Liver (tissue), 9 donors: ENCODE results near the gene COL23A1. TPM values are rescaled to one million over a fixed set of nuclear protein-coding genes. Genes with fewer than 3 reads are reported as not detected.

Experiments used
- DNase-seq: peaks from one replicate; pipeline ENCODE4 v3.0.0-alpha.2; 2017; ENCODE audit warnings: low spot score
- H3K27ac ChIP-seq, 2 donors: one replicate each; pipeline ENCODE4 v1.7.0; 2013; ENCODE audit warnings: inconsistent platforms in 2 of 2, low read length in 2 of 2, control low read depth in 1 of 2, low read depth in 1 of 2, mild to moderate bottlenecking in 1 of 2
- H3K27me3 ChIP-seq, 4 donors: one replicate each; pipeline versions ENCODE4 v1.6.1 to v1.7.0; 2013; ENCODE audit warnings: low read length in 3 of 4, inconsistent platforms in 1 of 4, mild to moderate bottlenecking in 1 of 4, moderate library complexity in 1 of 4; ENCODE audit not compliant: control insufficient read depth in 4 of 4, insufficient read depth in 4 of 4
- H3K36me3 ChIP-seq, 4 donors: one replicate each; pipeline versions ENCODE4 v1.6.1 to v1.7.0; 2013; ENCODE audit warnings: low read length in 3 of 4, mild to moderate bottlenecking in 3 of 4, low read depth in 1 of 4, moderate library complexity in 1 of 4; ENCODE audit not compliant: control insufficient read depth in 4 of 4, insufficient read depth in 3 of 4
- H3K4me1 ChIP-seq, 4 donors: one replicate each; pipeline versions ENCODE4 v1.6.1 to v1.7.0; 2013; ENCODE audit warnings: low read length in 3 of 4, mild to moderate bottlenecking in 3 of 4, moderate library complexity in 1 of 4; ENCODE audit not compliant: control insufficient read depth in 4 of 4, insufficient read depth in 4 of 4
- H3K4me3 ChIP-seq, 3 donors: one replicate each; pipeline versions ENCODE4 v1.6.1 to v1.7.0; 2013; ENCODE audit warnings: low read length in 3 of 3, control low read depth in 1 of 3, low read depth in 1 of 3, mild to moderate bottlenecking in 1 of 3
- H3K9ac ChIP-seq, 2 donors: one replicate each; pipeline ENCODE4 v1.7.0; 2013; ENCODE audit warnings: low read length in 2 of 2, mild to moderate bottlenecking in 2 of 2, moderate library complexity in 2 of 2, control low read depth in 1 of 2, low read depth in 1 of 2
- H3K9me3 ChIP-seq, 4 donors: one replicate each; pipeline versions ENCODE4 v1.6.1 to v1.7.0; 2013; ENCODE audit warnings: low read length in 3 of 4; ENCODE audit not compliant: control insufficient read depth in 4 of 4
- ATF3 ChIP-seq: IDR thresholded peaks from 2 replicates; pipeline ENCODE4 v1.6.1; 2016; ENCODE audit warnings: antibody characterized with exemption
- CTCF ChIP-seq: fragments of 150-350 bp; IDR thresholded peaks from 2 replicates; pipeline ENCODE4 v1.5.1; 2017; ENCODE audit warnings: improper control_type of control experiment, low read depth, low read length; ENCODE audit not compliant: missing input control
- EGR1 ChIP-seq, 2 donors: IDR thresholded peaks; 2 replicates each; pipeline ENCODE4 v1.6.1; 2016 to 2018; ENCODE audit warnings: antibody characterized with exemption in 2 of 2, low read depth in 2 of 2
- FOXA2 ChIP-seq: IDR thresholded peaks from 2 replicates; pipeline ENCODE4 v1.6.1; 2016; ENCODE audit warnings: antibody characterized with exemption
- GABPA ChIP-seq, 2 donors: IDR thresholded peaks in 1 of 2; conservative IDR thresholded peaks in 1 of 2; 2 replicates each; pipeline ENCODE4 v1.6.1; 2016; ENCODE audit warnings: antibody characterized with exemption in 2 of 2, mild to moderate bottlenecking in 1 of 2, moderate library complexity in 1 of 2
- HNF4A ChIP-seq, 2 donors: conservative IDR thresholded peaks; 2 replicates each; pipeline ENCODE4 v1.6.1; 2016; ENCODE audit warnings: antibody characterized with exemption in 2 of 2, mild to moderate bottlenecking in 2 of 2
- NR2F2 ChIP-seq: IDR thresholded peaks from 2 replicates; pipeline ENCODE4 v1.6.1; 2016; ENCODE audit warnings: antibody characterized with exemption
- RAD21 ChIP-seq, 2 donors: IDR thresholded peaks; 2 replicates each; pipeline ENCODE4 v1.6.1; 2016; ENCODE audit warnings: antibody characterized with exemption in 2 of 2, mild to moderate bottlenecking in 2 of 2
- SP1 ChIP-seq: IDR thresholded peaks from 2 replicates; pipeline ENCODE4 v1.6.1; 2018; ENCODE audit warnings: antibody characterized with exemption, mild to moderate bottlenecking
- TAF1 ChIP-seq: conservative IDR thresholded peaks from 2 replicates; pipeline ENCODE4 v1.6.1; 2016; ENCODE audit warnings: antibody characterized with exemption, mild to moderate bottlenecking
- YY1 ChIP-seq: IDR thresholded peaks from 2 replicates; pipeline ENCODE4 v1.6.1; 2016; ENCODE audit warnings: antibody characterized with exemption, mild to moderate bottlenecking
- ZBTB33 ChIP-seq: IDR thresholded peaks from 2 replicates; pipeline ENCODE4 v1.6.1; 2016; ENCODE audit warnings: antibody characterized with exemption
- WGBS: extraction: QIAGEN DNeasy Blood & Tissue Kit; methylation state at CpG from one replicate; pipeline ENCODE4 v1.1.7; 2013; 5-methylcytosine and 5-hydroxymethylcytosine counted together
- polyA plus RNA-seq, 2 donors: library from polyadenylated mRNA; stranded (reverse) in 1 of 2; unstranded in 1 of 2; fragments of 200-250 nt in 1 of 2; fragments of >200 nt in 1 of 2; fragmentation: Nextera tagmentation in 1 of 2; extraction: Ambion mirVana in 1 of 2; gene quantifications; one replicate each; pipeline versions ENCODE4 v1.2.1 to v1.2.3, GENCODE V29; 2013 to 2015
- total RNA-seq, 2 donors: library from RNA; depleted of rRNA; stranded (reverse); fragments of >200 nt; gene quantifications; one replicate each; pipeline ENCODE4 v1.2.3, GENCODE V29; 2014
- TF ChIP-seq, protein P1 (sequence below): IDR thresholded peaks from 2 replicates; pipeline ENCODE4 v1.6.1; 2016; ENCODE audit warnings: antibody characterized with exemption
- TF ChIP-seq, protein P2 (sequence below): IDR thresholded peaks from 2 replicates; pipeline ENCODE4 v1.6.1; 2016; ENCODE audit warnings: antibody characterized with exemption, mild to moderate bottlenecking
- donor health status: healthy.
- donor health status: healthy.
- donor health status: healthy.
- donor health status: healthy.
- donor health status: healthy.

COL23A1 gene
- total and polyA plus RNA-seq, 4 donors: 0.08 to 1.4 (median 0.27) TPM

GRCh38 chr5:178545941-178546674 lies 44.1 kb downstream of the COL23A1 start:
- H3K4me3 ChIP-seq: no peak overlapping the region
- H3K27ac ChIP-seq: no peak overlapping the region
- TF ChIP-seq, protein P1, sequence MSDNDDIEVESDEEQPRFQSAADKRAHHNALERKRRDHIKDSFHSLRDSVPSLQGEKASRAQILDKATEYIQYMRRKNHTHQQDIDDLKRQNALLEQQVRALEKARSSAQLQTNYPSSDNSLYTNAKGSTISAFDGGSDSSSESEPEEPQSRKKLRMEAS: no peak
- TF ChIP-seq EGR1 (IDR thresholded peaks at IDR 0.05; ENCODE audit: low read depth in 2 of 2): no peak
- TF ChIP-seq GABPA (IDR thresholded peaks at IDR 0.05 in 1 of 2, conservative IDR thresholded peaks at IDR 0.05 in 1 of 2): no peak
- TF ChIP-seq ZBTB33: no peak
- no peak for TF ChIP-seq CTCF
- no peak for TF ChIP-seq SP1
- no peak for TF ChIP-seq ATF3
- TF ChIP-seq RAD21 (IDR thresholded peaks at IDR 0.05): no peak
- no peak for TF ChIP-seq NR2F2
- TF ChIP-seq TAF1: no peak
- no peak for TF ChIP-seq FOXA2
- TF ChIP-seq YY1: no peak
- H3K4me1 ChIP-seq: no peaks in the 10 kb centered on the region
- no peaks in the 10 kb centered on the region for H3K27me3 ChIP-seq
- H3K9ac ChIP-seq: no peak overlapping the region
- no peaks in the 10 kb centered on the region for H3K36me3 ChIP-seq
- no peak for DNase-seq
- no peaks in the 10 kb centered on the region for H3K9me3 ChIP-seq
- WGBS: 87% methylated on average over 16 of the region's 16 CpGs

GRCh38 chr5:178545176-178545575 lies 45.0 kb downstream of the COL23A1 start:
- no peak for DNase-seq
- no peaks in the 10 kb centered on the region for H3K9me3 ChIP-seq
- no peaks in the 10 kb centered on the region for H3K4me1 ChIP-seq
- TF ChIP-seq TAF1: no peak
- TF ChIP-seq EGR1 (IDR thresholded peaks at IDR 0.05; ENCODE audit: low read depth in 2 of 2): no peak
- no peak overlapping the region for H3K27ac ChIP-seq
- WGBS: 89% methylated on average over 9 of the region's 9 CpGs
- H3K27me3 ChIP-seq: no peaks in the 10 kb centered on the region
- no peak overlapping the region for H3K9ac ChIP-seq
- no peak overlapping the region for H3K4me3 ChIP-seq
- H3K36me3 ChIP-seq: no peaks in the 10 kb centered on the region

DNA sequence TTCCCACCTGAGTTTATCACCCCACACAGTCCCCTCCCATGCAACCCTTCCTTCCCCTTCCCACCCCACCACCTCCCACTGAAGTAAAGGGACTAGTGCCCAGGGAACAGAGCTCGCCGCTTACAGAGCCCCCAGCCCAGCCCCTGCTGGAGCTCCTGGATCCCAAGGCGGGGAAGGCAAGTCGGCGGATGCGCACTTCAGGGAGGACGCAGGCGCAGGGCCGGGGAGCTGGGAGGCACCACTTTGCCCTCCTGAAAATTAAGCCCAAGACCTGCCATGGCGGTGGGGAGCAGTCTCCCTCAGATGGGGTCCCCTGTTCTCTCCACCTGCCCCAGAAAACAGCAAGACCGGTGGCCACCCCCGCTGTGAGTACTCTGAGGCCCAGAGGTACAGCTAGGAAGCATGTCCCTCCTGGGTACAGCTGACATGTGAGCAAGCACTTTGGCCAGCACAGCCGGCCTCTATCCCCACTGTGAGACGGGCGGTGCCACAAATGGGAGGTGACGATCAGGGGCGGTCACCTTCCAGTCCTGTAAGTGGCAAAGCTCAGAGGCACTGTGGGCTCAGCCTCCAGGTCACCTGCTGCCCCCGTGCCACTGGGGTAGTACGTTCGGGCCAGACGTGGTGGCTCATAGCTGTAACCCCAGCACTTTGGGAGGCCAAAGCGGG lies 45.9 kb downstream of the COL23A1 start:
- H3K36me3 ChIP-seq: no peaks in the 10 kb centered on the region
- 97% methylated on average over 22 of the region's 22 CpGs for WGBS
- no peaks in the 10 kb centered on the region for H3K4me1 ChIP-seq
- H3K9me3 ChIP-seq: no peaks in the 10 kb centered on the region
- no peak overlapping the region for H3K27ac ChIP-seq
- DNase-seq: no peak
- H3K4me3 ChIP-seq: no peak overlapping the region
- H3K9ac ChIP-seq: no peak overlapping the region
- H3K27me3 ChIP-seq: no peaks in the 10 kb centered on the region
- TF ChIP-seq SP1: no peak
- TF ChIP-seq ATF3: no peak
- TF ChIP-seq HNF4A (conservative IDR thresholded peaks at IDR 0.05): no peak
- no peak for TF ChIP-seq EGR1 (IDR thresholded peaks at IDR 0.05; ENCODE audit: low read depth in 2 of 2)
- TF ChIP-seq FOXA2: no peak
- TF ChIP-seq, protein P2, sequence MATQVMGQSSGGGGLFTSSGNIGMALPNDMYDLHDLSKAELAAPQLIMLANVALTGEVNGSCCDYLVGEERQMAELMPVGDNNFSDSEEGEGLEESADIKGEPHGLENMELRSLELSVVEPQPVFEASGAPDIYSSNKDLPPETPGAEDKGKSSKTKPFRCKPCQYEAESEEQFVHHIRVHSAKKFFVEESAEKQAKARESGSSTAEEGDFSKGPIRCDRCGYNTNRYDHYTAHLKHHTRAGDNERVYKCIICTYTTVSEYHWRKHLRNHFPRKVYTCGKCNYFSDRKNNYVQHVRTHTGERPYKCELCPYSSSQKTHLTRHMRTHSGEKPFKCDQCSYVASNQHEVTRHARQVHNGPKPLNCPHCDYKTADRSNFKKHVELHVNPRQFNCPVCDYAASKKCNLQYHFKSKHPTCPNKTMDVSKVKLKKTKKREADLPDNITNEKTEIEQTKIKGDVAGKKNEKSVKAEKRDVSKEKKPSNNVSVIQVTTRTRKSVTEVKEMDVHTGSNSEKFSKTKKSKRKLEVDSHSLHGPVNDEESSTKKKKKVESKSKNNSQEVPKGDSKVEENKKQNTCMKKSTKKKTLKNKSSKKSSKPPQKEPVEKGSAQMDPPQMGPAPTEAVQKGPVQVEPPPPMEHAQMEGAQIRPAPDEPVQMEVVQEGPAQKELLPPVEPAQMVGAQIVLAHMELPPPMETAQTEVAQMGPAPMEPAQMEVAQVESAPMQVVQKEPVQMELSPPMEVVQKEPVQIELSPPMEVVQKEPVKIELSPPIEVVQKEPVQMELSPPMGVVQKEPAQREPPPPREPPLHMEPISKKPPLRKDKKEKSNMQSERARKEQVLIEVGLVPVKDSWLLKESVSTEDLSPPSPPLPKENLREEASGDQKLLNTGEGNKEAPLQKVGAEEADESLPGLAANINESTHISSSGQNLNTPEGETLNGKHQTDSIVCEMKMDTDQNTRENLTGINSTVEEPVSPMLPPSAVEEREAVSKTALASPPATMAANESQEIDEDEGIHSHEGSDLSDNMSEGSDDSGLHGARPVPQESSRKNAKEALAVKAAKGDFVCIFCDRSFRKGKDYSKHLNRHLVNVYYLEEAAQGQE: no peak
- no peak for TF ChIP-seq CTCF
- TF ChIP-seq NR2F2: no peak
